Stimulated activated CD4-positive, alpha-beta T cell treated with anti-CD3 and anti-CD28 coated beads, Interleukin-12 subunit alpha, Interleukin-12 subunit beta, amount 100 ng/mL, for 4 hours (primary cell): ENCODE results near the gene BATF3.
"Not testable (repeated sequence)": the region's sequence is repeated elsewhere in the genome, so short reads cannot be mapped to it uniquely, and the experiment has no call there.

ENCODE experiments used
- DNase-seq: peaks from one replicate; pipeline ENCODE4 v3.0.0-alpha.2; 2020

BATF3 gene, protein sequence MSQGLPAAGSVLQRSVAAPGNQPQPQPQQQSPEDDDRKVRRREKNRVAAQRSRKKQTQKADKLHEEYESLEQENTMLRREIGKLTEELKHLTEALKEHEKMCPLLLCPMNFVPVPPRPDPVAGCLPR

DNA sequence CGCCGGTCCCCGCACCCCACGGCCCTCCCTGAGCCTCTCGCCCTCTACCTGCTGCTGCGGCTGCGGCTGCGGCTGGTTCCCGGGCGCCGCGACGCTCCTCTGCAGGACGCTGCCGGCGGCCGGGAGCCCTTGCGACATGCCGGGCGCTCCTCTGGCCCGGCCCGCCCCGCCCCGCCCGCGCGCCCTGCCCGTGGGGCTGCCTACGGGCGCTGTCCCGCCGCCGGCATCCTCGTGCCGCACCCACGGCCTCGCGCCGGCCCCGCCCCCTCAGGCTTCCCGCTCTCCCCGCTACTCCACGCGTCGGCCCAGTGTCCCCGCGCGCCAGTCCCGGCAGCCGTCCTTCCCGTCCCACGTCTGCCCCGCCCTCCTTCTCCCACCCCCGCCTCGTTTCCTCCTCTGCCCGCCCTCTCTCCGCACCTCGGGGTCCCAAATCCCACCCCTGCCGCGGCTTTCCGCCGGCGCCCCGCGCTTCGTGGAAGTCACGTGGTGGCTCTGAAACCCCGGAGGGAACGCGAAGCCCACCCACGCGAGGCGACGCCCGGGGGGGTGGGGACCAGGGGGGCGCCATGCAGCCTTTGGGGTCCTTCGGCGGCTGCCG lies at the start of gene BATF3:
Gene BATF3, minus strand, starts transcription at position 216 of the 598 bp plus-strand sequence. Its CDS starts 78 bp downstream, at position 138.
- peak; percentile 63 for DNase-seq

DNA sequence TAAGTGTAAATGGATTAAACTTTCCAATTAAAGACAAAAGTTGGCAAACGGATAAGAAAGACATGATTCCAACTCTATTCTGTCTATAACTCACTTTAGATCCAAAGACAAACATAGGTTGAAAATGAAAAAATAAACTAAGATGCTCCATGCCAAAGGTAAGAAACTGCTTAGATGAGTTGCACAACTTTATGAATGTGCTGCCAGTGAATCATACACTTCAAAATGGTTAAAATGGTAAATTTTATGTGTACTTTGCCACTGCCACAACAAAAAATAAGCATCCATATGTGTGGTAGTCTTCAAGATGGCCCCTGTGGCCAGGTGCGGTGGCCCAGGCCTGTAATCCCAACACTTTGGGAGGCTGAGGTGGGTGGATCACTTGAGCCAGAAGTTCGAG lies 46.9 kb upstream of the BATF3 start:
- no peak for DNase-seq

DNA sequence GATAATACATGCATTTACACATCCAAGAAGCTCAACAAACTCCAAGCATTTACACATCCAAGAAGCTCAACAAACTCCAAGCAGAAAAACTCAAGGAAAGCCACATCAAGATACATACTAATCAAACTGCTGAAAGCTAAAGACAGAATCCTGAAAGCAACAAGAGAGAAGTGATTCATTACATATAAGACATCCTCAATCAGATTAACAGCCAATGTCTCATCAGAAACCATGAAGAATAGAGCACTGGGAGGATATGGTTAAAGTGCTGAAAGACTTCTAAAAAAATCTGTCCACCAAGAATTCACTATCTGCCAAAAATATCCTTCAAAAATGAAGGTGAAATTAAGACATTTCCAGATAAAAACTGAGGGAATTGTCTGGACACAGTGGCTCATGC lies 45.7 kb upstream of the BATF3 start:
- no peak for DNase-seq

DNA sequence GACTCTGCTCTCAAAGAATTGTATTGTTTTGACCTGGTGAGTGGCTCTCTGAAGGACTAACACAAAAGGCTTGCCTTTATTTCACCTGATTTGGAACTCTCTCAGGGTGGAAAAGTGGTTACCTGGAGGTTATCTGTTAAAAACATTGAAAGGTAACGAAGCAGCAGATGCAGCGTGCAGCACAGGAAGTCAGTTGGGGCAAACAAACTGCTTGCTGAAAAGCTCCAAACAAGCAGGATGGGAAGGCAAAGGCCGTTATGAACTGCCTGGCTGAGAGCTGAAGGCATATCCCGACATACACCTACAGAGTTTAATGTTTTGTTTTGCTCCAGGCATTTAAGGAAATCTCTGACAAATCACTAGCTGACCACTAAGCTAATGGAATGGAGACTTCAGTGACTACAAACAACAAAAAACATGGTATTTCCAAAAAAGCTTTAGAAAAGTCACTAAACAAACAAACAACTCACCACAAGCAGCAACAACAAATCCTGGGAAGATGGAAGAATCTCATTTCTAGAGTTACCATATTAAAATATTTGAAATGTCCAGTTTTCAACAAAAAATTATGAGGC lies 44.3 kb upstream of the BATF3 start:
- no peak for DNase-seq

DNA sequence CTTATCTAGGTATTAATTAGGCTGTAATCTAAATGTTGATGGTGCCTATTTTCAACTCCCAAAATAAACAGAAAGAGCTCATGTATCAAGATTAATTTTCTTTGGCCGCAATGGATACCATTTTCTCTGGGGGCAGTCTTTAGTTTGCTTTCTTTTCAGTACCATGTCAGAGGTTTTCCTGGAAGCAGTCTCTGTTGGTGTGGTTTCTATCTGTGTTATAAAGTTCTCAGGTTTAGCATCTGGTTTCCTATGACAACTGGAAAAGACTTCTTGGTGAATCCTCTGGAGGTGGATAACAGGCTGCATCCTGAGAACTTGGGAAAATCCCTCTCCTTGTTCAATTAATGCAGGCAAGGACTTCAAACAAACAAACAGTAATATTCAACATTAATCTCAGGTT lies 38.7 kb upstream of the BATF3 start:
- no peak for DNase-seq

DNA sequence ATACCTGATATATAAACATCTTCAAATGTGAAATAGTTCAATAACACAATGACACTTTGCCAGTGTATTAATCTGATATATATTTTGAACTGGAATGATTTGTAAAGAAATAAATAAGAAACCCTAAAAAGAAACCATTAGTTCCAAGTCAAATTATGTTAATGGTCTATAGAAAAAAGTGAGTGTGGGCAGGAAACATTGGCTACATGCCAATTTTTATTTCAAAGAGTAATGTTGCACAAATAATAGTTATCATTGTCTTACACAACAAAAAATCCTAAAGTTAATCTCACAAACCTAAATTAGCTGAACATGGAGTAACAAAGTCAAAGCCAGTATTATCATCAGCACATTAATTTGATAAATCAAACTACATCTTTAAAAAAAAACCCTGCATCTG lies 37.9 kb upstream of the BATF3 start:
- DNase-seq: no peak

DNA sequence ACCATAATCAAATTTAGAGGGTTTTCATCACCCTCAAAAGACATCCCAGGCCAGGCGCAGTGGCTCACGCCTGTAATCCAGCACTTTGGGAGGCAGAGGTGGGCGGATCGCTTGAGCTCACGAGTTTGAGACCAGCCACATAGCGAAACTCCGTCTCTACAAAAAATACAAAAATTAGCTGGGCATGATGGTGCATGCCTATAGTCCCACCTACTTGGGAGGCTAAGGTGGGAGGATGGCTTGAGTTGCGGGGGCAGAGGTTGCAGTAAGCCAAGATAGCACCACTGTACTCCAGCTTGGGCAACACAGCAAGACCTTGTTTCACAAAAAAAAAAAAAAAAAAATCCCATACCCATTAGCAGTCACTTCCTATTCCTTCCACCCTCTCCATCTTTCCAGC lies 33.5 kb upstream of the BATF3 start:
- DNase-seq: no peak

DNA sequence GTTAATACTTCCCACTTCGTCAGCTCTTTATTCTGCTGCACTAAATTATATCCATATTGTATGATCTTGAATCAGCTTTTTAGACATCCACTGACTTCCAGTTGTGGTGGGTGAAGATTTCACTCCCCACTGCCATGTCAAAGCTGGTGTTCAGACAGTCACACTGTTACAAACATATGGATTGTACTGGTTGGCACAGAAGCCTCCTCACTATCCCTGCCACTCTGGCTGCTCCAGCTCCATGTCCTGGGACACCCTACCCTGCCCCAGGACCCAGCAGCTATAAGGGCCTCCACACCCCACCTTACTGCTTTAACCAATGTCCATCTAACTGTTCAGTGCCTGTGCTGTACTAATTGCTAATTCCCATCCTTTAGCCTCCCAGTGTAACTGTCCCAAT lies 32.0 kb upstream of the BATF3 start:
- DNase-seq: no peak

DNA sequence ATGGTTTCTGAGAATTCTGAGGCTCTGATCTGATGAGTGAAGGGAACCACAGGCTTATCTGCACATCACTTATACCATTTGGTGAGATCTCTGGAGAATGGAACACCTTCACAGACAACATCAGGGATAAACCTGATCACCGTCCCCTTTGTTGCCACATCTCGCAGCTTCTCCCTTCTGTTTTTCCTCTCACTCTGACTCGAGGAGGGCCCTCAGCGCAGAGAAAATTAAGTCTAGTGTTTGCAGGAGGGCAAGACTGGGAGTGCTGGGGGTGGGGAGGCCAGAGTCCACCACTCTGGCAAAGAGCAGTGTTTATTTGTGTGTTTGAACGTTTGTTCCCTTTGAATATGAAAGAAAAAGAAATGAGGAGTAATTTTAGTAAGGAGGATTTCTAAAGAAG lies 29.0 kb upstream of the BATF3 start:
- DNase-seq: no peak

DNA sequence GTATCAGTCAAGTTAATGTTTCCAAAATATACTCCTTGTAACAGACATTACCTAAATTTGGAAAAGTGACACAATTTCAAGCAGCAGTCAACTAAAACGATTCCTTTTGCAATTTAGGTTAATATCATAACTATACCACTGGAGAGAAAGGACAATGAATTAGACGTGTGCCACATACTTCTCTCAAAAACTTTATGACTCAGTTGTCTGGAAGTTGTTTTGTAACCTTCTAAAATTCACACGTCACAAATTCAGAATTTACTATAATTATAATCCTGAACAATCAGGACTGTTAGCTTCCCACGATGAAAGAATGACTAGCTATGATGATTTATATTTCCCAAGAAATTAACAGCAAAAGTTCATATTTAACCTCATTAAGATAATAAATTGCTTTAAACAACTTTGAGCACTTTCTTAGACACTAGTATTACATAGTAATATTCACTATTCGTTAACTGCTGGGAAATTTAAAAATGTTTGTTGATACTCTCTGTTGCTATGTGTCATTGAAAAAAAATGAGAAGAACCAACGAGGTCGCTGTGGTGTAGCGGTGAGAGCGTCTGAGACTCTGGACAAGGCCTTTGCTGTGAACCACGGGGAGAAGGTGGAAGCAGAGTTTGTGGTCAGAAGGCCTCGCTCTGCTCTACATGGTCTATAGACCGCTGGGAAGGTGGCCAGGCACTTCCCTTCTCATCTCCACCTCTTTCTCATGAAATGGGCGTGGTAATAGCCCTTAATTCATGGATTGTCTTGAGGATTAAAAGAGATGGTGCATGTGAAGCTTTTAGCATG lies 27.9 kb upstream of the BATF3 start:
- no peak for DNase-seq

DNA sequence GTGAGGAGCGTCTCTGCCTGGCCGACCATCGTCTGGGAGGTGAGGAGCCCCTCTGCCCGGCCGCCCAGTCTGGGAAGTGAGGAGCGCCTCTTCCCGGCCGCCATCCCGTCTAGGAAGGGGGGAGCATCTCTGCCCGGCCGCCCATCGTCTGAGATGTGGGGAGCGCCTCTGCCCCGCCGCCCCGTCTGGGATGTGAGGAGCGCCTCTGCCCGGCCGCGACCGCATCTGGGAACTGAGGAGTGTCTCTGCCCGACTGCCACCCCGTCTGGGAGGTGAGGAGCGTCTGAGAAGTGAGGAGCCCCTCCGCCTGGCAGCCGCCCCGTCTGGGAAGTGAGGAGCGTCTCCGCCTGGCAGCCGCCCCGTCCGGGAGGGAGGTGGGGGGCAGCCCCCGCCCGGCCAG lies 25.0 kb upstream of the BATF3 start:
- not testable (repeated sequence) for DNase-seq

DNA sequence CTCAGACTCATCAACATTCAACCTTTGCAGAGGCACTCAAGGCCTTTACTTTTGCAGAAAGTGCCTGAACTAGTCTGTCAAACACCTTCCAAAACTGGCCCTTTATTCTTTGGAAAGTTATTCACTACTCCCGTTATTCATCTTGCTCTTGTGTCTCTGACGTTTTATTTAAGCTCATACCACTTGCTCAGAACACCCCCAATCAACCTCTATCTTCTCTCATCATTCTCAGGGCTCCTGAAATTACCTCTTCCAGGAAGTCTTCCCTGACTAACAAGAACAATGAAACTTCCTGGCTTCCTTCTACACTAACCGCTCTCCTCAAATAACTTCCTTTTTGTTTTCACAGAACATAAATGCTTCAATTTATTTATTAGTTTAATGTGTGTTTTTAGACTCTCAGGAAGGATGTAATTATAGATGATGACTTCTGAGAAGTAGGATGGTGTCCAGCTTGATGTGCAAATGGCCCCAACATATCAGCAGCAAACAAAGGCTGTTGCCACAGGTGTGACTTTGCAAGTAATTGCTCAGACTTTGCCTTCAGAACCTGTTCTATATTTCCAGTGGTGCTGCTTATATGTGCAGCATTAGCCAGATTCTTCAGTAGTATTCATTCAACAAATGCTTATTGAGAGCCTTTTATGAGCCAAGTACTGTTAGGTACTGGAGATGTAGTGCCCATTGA lies 22.8 kb upstream of the BATF3 start:
- DNase-seq: no peak

DNA sequence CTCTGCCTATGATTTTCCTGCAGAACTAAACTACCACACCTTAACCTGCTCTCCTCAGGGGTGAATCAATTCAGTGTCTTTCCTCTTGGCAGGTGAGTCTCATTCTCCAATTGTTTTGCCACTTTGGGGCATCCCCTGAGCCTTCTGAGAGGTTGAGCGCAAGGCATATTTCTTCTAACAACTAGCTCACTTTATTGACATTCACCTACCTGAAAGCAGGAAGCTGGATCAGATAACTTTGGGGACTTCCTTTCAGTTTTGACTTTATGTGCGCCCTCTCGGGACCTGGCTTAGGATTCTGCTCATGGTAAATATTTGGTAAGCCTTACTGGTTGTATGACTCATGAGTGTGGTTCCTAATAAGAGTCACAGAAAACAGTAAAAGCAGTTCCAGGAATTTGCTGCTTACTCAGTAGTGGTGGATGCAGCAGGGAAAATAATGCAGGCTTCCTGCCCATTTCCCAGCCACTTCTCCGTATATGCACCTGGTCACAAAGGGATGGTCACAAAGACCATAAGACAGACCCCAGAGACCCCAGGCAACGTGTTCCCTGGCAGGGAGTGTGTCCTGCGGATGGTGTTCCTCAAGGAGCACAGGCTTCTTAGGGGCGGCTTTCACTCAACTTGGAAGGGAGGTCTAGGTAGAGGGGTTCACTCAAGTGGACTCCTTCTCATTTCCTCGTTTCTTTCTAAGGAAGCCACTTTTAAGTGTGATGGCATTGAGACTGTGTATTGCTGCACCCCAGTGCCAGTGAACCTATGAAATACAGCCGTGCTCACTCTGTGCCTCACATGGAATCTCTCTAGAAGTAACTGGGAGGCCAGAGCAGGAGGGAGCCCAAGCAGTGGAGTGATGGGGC lies 22.0 kb upstream of the BATF3 start:
- DNase-seq: no peak

DNA sequence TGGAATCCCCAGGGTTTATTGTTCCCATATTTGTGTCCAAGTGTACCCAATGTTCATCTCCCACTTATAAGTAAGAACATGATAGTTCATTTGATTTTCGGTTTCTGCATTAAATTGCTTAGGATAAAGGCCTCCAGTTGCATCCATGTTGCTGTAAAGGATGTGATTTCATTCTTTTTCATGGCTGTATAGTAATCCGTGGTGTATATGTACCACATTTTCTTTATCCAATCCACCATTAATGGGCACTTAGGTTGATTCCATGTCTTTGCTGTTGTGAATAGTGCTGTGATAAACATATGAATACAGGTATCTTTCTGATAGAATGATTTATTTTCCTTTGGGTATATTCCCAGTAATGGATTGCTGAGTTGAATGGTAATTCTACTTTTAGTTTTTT lies 20.0 kb upstream of the BATF3 start:
- no peak for DNase-seq

DNA sequence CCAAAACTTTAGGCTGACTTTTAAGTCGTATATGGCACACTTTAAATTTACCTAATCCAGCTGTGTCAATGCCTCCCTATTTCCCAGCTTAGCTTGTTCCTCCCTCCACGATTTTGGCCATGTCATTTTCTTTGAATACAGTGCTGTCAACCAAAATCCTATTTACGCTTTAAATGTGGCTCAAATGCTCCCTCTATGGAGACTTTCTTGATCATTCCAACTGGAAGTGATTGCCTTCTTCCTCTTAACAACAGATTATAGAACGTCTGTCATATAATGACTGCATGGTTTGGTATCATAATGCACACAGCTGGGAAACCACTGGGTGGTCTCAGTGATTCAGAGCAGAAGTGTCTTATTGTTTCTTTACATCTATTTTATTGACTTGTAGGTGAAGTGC lies 18.9 kb upstream of the BATF3 start:
- DNase-seq: no peak

DNA sequence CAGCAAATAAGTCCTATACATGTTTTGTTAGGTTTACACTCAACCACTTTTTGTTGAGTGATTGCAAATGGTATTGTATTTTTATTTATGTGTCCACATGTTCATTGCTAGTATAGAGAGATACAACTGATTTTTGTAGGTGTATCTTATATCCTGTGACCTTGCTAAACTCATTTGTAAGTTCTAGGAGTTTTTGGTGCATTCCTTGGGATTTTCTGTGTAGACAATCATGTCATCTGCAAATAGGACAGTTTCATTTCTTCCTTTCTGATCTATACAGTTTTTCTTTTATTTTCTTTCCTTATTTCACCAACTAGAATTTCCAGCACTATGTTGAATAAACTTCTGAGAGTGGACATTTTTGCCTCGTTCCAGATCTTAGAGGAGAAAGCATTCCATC lies 16.5 kb upstream of the BATF3 start:
- no peak for DNase-seq

DNA sequence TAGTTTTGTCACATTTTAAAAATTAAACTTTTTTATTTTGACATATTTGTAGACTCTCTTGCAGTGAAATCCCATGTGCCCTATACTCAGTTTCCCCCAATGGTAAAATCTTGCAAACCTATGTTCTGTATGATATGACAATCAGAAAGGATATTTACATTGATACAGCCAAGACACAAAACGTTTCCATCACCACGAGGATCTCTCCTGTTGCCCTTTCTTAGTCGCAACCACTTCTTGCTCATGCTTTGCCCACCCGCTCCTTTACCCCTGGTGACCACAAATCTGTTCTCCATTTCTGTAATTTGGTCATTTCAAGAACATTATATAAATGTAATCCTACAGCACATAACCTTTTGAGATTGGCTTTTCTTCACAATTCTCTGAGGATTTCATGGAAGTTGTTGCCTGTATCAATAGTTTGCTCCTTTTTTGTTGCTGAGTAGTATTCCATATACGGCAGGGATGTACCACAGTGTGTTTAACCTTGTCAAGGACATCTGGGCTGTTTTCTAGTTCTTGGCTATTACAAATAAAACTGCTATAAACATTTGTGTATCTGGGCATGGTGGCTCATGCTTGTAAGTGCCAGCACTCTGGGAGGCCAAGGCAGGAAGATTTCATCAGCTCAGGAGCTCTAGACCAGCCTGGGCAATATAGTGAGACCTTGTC lies 14.0 kb upstream of the BATF3 start:
- DNase-seq: no peak

DNA sequence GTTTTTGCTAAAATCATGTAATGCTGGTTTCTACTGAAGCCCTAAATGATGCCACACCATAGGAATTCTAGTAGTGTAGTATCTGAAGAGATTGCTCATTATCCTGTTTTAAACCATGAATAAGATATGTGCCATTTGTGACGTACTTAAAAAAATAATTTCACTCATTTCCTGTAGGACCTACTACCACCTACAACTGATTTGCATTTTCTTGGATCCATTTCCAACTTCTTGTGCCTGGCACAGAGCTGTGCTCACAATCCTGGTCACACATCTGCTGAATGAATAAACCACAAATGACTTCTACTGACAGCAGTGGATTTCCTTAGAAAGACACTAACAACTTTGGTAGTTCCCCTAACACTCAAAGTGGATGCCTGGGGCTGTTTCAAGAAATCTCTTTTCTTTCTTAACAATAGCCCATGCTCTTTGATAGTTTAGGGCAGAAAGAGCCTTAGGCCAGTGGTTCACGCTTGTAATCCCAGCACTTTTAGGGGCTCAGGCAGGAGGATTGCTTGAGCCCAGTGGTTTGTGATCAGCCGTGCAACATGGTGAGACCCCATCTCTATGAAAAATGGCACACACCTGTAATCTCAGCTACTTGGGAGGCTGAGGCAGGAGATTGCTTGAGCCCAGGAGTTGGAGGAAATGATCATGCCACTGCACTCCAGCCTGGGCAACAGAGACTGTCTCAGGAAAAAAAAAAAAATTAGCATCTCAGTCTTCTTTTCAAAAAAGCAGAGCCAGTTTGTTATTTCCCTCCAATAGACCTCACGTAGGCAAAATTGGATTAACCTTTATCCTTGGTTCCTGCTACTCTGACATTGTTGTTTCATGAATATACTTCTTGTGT lies 13.0 kb upstream of the BATF3 start:
- no peak for DNase-seq

DNA sequence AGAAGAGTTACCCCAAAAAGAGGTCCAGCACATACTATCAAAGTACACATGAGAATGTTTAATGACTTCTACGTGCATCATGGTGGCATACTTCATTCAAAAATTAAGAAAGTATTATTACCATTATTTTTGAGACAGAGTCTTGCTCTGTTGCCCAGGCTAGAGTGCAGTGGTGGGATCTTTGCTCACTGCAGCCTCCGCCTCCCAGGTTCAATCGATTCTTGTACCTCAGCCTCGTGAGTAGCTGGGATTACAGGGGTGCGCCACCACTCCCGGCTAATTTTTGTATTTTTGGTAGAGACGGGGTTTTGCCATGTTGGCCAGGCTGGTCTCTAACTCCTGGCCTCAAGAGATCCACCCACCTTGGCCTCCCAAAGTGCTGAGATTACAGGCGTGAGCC lies 12.3 kb upstream of the BATF3 start:
- not testable (repeated sequence) for DNase-seq

DNA sequence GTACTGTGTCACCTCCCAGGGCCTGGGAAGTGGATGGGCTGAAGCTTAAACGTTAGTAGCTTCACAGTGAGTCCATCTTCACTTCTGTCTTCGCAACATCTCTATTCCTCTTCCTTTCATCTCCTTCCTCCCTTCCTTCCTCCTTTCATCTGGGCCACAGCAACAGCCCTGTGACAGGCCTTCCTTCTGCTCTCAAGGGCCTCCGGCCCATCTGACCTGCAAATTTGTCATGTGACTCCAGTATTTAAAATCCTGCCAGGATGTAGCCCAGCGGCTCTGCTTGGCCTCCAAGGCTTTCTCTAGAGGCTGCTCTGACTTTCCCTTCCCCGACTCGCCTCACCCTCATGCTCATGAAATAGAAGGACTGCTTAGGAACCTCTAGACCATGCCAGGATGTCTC lies 10.9 kb upstream of the BATF3 start:
- DNase-seq: no peak

DNA sequence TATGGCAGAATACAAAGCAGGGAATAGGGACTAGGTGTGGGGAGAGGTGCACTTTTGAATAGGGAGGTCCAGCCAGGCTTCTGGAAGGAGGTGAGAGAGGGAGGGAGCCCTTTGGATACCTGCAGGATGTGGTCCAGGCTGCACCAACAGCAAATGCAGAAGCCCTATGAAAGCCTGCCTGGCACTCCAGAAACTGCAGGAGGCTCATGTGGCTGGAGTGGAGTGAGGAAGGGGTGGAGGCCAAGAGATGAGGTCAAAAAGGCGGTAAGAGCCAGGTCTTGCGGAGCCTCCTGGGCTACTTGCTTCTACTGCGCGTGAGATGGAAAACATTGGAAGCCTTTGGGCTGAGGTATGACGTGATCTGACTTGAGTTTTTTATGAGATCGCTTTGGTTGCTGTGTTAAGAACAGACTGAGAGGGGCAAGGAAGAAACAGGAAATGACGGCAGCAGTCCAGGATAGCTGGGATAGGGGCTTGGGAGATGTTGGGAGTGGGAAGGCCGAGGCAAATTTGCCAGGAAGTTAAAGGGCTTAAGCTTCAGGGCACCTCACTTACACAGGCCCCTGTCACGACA lies 4.4 kb upstream of the BATF3 start:
- no peak for DNase-seq
